ENCODE measurements around the gene PCDHGA8.
"Not testable (repeated sequence)": the region's sequence is repeated elsewhere in the genome, so short reads cannot be mapped to it uniquely, and the experiment has no call there.

The PCDHGA8 gene

GRCh38 chr5:141392429-141393198, at the start of gene PCDHGA8:
Gene PCDHGA8, plus strand, starts transcription at chr5:141392633. Its CDS starts 181 bp downstream, at chr5:141392814.
- DNase-seq, result no peak

GRCh38 chr5:141342773-141343172, 49.7 kb upstream of the PCDHGA8 start:
- DNase-seq, result no peak

GRCh38 chr5:141343242-141343952, 49.0 kb upstream of the PCDHGA8 start, which contains the start of gene PCDHGA3:
Gene PCDHGA3, plus strand, starts transcription at chr5:141343829. Its CDS starts 205 bp downstream, at chr5:141344034.
- DNase-seq, result no peak

GRCh38 chr5:141343953-141344463, 48.4 kb upstream of the PCDHGA8 start:
- DNase-seq, result no peak

- DNase-seq, result no peak
Measured at GRCh38 chr5:141345327-141345726, 47.1 kb upstream of the PCDHGA8 start.

GRCh38 chr5:141346017-141346416, 46.4 kb upstream of the PCDHGA8 start:
- not testable (repeated sequence) for DNase-seq

GRCh38 chr5:141349917-141350619, 42.4 kb upstream of the PCDHGA8 start, which contains the start of gene PCDHGB1:
Gene PCDHGB1, plus strand, starts transcription at chr5:141350099. Its CDS starts 162 bp downstream, at chr5:141350261.
- DNase-seq, result no peak

- no peak for DNase-seq
Measured at GRCh38 chr5:141351591-141351990, 40.8 kb upstream of the PCDHGA8 start.

- no peak for DNase-seq
Measured at GRCh38 chr5:141354900-141355469, 37.4 kb upstream of the PCDHGA8 start, which contains the start of gene PCDHGA4. Gene PCDHGA4, plus strand, starts transcription at chr5:141355021. Its CDS starts 87 bp downstream, at chr5:141355108.

- no peak for DNase-seq
Measured at GRCh38 chr5:141355641-141356040, 36.8 kb upstream of the PCDHGA8 start.

GRCh38 chr5:141356133-141356532, 36.3 kb upstream of the PCDHGA8 start:
- DNase-seq, result no peak

- no peak for DNase-seq
Measured at GRCh38 chr5:141356950-141357349, 35.5 kb upstream of the PCDHGA8 start.

GRCh38 chr5:141359790-141360426, 32.5 kb upstream of the PCDHGA8 start, which contains the start of gene PCDHGB2:
Gene PCDHGB2, plus strand, starts transcription at chr5:141359994. Its CDS starts 142 bp downstream, at chr5:141360136.
- no peak for DNase-seq

GRCh38 chr5:141360685-141361084, 31.7 kb upstream of the PCDHGA8 start:
- DNase-seq, result no peak

- DNase-seq, result no peak
Measured at GRCh38 chr5:141362719-141363118, 29.7 kb upstream of the PCDHGA8 start.

- no peak for DNase-seq
Measured at GRCh38 chr5:141363952-141364660, 28.3 kb upstream of the PCDHGA8 start, which contains the start of gene PCDHGA5. Gene PCDHGA5, plus strand, starts transcription at chr5:141364162. Its CDS starts 169 bp downstream, at chr5:141364331.

- no peak for DNase-seq
Measured at GRCh38 chr5:141366016-141366896, 26.2 kb upstream of the PCDHGA8 start.

- no peak for DNase-seq
Measured at GRCh38 chr5:141369994-141370848, 22.2 kb upstream of the PCDHGA8 start, which contains the start of gene PCDHGB3. Gene PCDHGB3, plus strand, starts transcription at chr5:141370242. Its CDS starts 153 bp downstream, at chr5:141370395.
